ENCODE measurements around the gene SMAD7.

SMAD7 gene

DNA sequence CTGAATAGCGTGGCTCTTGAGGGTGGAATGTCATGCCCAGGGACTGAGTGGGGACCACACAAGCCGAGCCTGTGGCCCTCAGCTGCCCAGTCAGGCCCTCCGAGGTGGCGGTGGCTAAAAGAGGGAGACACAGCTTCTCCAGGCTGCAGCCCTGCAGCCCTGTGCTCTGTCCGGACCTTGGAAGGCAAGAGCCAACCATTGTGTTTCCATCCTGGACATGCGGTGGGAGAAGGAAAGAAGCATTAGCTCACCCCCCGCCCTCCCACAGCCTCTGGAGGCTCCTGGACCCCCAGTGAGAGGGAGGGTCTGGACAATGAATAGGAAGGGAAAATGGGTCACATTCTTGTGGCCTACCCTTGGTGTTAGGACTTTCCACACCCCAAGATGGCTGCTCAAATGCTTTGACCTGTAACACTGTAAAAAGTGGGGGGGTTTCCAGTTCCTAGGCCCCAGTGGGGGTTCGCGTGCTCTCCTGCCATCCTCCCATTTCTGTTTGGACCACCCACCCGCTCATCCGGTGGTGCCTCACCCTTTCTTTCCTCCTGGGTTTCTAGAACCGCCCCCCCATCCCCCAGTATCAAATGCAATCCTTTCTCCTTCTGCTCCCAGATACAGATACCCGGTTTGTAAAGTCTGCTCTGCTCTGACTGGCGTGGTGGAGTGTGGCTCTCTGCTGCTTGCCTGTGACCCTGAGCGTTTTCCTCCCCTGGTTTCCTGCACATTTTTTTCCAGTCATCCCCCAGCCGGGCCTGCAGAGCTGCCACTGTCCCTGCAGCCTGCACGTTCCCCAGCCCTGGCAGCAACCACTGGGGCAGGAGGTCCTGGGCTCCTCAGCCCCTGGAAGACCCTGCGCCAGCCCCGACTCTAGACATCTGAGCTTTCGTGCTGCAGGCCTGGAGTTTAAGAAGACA lies 36.3 kb upstream of the SMAD7 start:
- DNase-seq: no peak

GRCh38 chr18:48985161-48985560 lies 34.4 kb upstream of the SMAD7 start:
- no peak for DNase-seq

- peak; percentile 60 for DNase-seq
These were observed 33.1 kb upstream of the SMAD7 start for GRCh38 chr18:48983793-48984437.

DNA sequence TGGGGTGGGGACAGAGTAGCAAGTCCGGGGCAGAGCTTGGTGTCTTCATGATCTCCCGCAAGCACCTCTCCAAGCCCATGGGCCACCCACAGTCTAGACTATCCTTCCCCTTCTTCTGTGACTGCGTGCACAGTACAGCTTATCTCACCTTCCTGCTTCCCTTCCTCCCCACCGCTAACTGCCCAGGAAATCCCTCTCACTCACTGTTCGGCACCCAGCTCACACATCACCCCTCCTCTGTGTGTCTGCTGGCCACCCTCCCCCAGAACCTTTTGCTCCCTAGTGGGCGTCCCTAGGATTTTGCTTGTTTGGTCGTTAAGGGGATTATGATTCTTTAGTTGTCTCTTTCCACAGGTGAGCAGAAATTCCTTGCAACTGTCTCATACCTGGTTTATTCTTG lies 31.5 kb upstream of the SMAD7 start:
- DNase-seq: no peak

GRCh38 chr18:48979944-48980890 lies 29.5 kb upstream of the SMAD7 start:
- peak; percentile 79 for DNase-seq

DNA sequence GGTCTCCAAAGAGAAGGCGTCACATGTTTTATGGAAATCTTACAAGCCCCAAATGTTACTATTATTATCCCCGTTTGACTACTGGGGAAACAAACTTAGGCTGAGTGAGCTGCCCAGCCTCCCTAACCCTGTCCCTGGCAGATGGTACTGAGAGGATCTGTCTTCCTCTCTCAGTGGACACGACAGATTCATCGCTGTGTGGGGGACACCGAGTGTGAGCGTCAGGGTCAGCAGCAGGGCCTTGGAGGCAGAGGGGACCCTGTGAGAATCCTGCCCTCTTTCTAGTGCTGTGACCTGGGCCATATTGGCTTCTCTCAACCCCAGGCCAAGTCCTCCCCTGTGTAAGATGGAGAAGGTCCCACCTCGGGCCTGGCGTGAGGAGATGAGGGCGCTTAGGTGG lies 27.1 kb upstream of the SMAD7 start:
- no peak for DNase-seq

DNA sequence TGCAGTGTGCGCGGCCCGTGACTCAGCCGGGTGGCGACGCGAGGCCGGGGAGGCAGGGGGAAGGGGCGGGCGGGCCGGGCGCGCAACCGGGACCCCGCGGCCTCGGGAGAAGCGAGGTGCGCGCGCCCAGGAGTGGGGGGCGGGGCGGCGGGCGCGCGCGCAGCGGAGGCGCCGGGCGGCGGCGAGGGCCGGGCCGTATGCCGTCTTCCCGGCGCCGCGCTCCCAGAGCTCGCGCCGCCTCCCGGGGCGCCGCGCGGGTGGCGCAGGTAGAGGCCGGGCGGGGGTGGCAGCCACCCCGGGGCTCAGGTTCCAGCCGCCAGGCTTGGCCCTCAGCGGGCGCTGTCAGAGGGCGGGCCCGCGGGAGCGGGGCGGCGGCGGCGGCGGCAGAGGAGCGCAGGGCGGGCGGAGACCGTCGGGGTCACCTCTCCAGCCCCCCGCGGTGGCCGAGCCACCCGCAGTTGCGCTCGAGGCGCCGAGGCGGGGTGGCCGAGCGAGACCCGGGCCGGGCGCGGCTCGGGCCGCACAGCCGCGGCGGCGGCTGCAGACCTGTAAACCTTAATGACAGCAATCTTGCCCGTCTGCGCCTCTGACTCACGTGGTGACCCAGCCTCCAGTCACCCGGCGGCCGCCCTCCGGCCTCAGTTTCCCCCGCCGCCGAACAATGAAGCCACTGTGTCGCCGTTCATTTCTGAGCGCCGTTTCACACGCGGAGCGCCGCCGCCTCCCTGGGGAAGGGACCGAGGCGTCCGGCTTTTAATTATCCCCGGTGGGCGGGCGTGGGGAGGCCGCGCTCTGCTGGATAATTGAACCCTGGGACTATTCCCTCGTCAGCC lies 25.3 kb upstream of the SMAD7 start:
- DNase-seq: no peak

DNA sequence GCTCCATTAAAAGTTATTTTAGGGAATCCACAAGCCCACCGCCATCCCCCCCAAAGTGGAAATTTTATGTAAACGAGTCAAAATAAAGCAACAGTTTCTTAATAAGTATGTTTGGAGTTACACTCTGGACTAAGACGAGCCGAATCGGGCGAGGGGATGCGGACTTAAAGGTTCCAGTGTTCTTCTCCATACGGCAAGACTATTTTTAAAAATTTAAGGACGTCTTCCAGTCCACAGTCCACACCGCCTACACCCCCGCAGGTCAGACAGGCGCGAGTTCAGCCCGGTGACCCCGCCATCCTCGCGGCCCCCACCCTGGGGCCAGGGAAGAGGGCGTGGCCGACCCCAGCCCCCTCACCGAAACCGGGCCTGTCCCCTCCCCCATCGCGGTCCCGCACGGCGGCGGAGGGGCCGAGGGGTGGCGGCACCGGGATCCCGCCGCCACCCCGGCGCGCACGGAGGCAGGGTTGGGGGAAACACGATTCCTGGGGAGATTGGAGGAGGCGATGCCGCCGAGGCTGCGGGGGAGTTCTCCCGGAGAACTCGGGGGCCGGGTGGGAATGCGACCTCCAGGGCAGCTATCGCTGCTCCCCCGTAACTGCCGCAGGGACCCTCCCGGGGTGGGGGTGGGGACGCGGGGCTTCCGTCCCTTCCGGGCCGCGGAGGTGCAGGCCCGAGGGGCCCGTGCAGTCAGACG lies 24.5 kb upstream of the SMAD7 start:
- no peak for DNase-seq

GRCh38 chr18:48974304-48975119 lies 23.7 kb upstream of the SMAD7 start:
- no peak for DNase-seq

DNA sequence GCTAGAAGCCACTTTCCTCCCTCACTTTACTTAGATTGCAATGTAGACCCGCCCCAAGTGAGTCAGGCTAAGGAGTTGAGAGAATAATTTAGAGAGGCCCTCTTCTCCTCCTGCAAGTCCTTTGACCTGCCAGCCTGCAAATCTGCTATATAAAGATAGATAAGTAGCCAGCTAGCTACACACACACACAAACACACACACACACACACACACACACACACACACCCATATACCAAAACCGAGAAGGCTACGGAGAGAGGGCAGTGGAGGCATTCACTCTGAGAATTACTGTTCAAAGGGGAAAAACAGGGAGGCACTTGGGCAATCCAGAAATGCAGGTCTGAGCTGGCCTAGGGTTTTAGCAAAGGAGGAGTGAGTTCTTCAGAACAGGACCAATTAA lies 23.0 kb upstream of the SMAD7 start:
- no peak for DNase-seq

GRCh38 chr18:48968412-48969215 lies 17.8 kb upstream of the SMAD7 start:
- no peak for DNase-seq

- DNase-seq: no peak
These were observed 16.8 kb upstream of the SMAD7 start for GRCh38 chr18:48967545-48967944.

DNA sequence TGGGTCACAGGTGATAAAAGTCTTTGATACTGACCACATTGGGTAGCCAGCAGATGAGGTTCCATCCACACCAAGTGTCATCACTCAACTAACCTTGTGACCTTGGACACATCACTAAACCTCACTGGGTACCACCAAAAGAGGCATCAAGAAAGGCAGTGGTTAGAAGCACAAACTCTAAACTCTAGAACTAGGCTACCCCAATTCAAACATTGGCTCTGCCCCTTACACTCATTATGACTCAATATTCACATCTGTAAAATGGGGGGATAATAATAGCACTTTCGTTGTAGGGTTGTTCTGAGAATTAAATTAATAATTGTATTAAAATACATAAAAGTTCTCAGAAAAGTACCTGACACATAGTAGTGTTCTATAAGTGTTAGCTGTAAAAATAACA lies 15.8 kb upstream of the SMAD7 start:
- DNase-seq: no peak

- no peak for DNase-seq
These were observed 13.1 kb upstream of the SMAD7 start for GRCh38 chr18:48963586-48964470.

- no peak for DNase-seq
These were observed 12.3 kb upstream of the SMAD7 start for GRCh38 chr18:48962994-48963561.

- DNase-seq: no peak
These were observed 11.7 kb upstream of the SMAD7 start for GRCh38 chr18:48962252-48962993.

- DNase-seq: no peak
These were observed 10.8 kb upstream of the SMAD7 start for GRCh38 chr18:48961547-48961946.
